ENCODE data around the gene FYN.
A peak's percentile ranks its signal among the peaks of the same experiment; 100 is the strongest.

FYN gene

GRCh38 chr6:111723412-111723970 is 149.8 kb downstream of the FYN start:
- no peaks in the 10 kb centered on the region for H3F3A ChIP-seq (ENCODE audit: insufficient read depth)
- no peaks in the 10 kb centered on the region for H4K20me1 ChIP-seq (ENCODE audit: low read depth, low read length)
- no peaks in the 10 kb centered on the region for H3K9me3 ChIP-seq (ENCODE audit: insufficient read depth, low read length)
- no peak overlapping the region for H2AFZ ChIP-seq (ENCODE audit: low read depth, low read length, severe bottlenecking)
- no peak overlapping the region for H3K4me2 ChIP-seq (ENCODE audit: low read depth, low read length, poor library complexity, severe bottlenecking)
- no peaks in the 10 kb centered on the region for H3K27me3 ChIP-seq (ENCODE audit: low read length)
- no peak overlapping the region for H3K9ac ChIP-seq (ENCODE audit: low read length)
- no peaks in the 10 kb centered on the region for H3K9me2 ChIP-seq (replicated peaks; ENCODE audit: insufficient read depth, low read length)
- H3K36me3 ChIP-seq (ENCODE audit: low read length): no peaks in the 10 kb centered on the region
- H3K27ac ChIP-seq (ENCODE audit: low read depth, low read length): no peak overlapping the region
- no peaks in the 10 kb centered on the region for H3K79me2 ChIP-seq (ENCODE audit: insufficient read depth, low read length)
- H3K4me3 ChIP-seq (ENCODE audit: insufficient read depth, low read length, poor library complexity, severe bottlenecking): no peak overlapping the region
- no peak for TF ChIP-seq CTCF (IDR thresholded peaks at IDR 0.05; ENCODE audit: insufficient read depth, low read length, poor library complexity, severe bottlenecking)

GRCh38 chr6:111722179-111722731 is 151.0 kb downstream of the FYN start:
- no peak overlapping the region for H3K27ac ChIP-seq (ENCODE audit: low read depth, low read length)
- TF ChIP-seq CTCF (IDR thresholded peaks at IDR 0.05; ENCODE audit: insufficient read depth, low read length, poor library complexity, severe bottlenecking) (no peak), EZH2phosphoT487 (conservative IDR thresholded peaks at IDR 0.05; ENCODE audit: low read length) (no peak)
- H3K9me3 ChIP-seq (ENCODE audit: insufficient read depth, low read length): no peaks in the 10 kb centered on the region
- H4K20me1 ChIP-seq (ENCODE audit: low read depth, low read length): no peaks in the 10 kb centered on the region
- no peak overlapping the region for H3K4me2 ChIP-seq (ENCODE audit: low read depth, low read length, poor library complexity, severe bottlenecking)
- no peaks in the 10 kb centered on the region for H3K79me2 ChIP-seq (ENCODE audit: insufficient read depth, low read length)
- no peaks in the 10 kb centered on the region for H3F3A ChIP-seq (ENCODE audit: insufficient read depth)
- no peak overlapping the region for H3K4me3 ChIP-seq (ENCODE audit: insufficient read depth, low read length, poor library complexity, severe bottlenecking)
- no peaks in the 10 kb centered on the region for H3K9me2 ChIP-seq (replicated peaks; ENCODE audit: insufficient read depth, low read length)
- H3K36me3 ChIP-seq (ENCODE audit: low read length): no peaks in the 10 kb centered on the region
- H3K27me3 ChIP-seq (ENCODE audit: low read length): no peaks in the 10 kb centered on the region
- H2AFZ ChIP-seq (ENCODE audit: low read depth, low read length, severe bottlenecking): no peak overlapping the region
- H3K9ac ChIP-seq (ENCODE audit: low read length): no peak overlapping the region

GRCh38 chr6:111721753-111722154 is 151.5 kb downstream of the FYN start:
- Histone ChIP-seq H3K4me2 (ENCODE audit: low read depth, low read length, poor library complexity, severe bottlenecking) (no peak overlapping the region), H3K9ac (ENCODE audit: low read length) (no peak overlapping the region), H3K9me2 (replicated peaks; ENCODE audit: insufficient read depth, low read length) (no peaks in the 10 kb centered on the region), H2AFZ (ENCODE audit: low read depth, low read length, severe bottlenecking) (no peak overlapping the region), H3K79me2 (ENCODE audit: insufficient read depth, low read length) (no peaks in the 10 kb centered on the region), H3K27ac (ENCODE audit: low read depth, low read length) (no peak overlapping the region), H4K20me1 (ENCODE audit: low read depth, low read length) (no peaks in the 10 kb centered on the region), H3K9me3 (ENCODE audit: insufficient read depth, low read length) (no peaks in the 10 kb centered on the region), H3K27me3 (ENCODE audit: low read length) (no peaks in the 10 kb centered on the region), H3K4me3 (ENCODE audit: insufficient read depth, low read length, poor library complexity, severe bottlenecking) (no peak overlapping the region), H3K36me3 (ENCODE audit: low read length) (no peaks in the 10 kb centered on the region), H3F3A (ENCODE audit: insufficient read depth) (no peaks in the 10 kb centered on the region)
- TF ChIP-seq CTCF (IDR thresholded peaks at IDR 0.05; ENCODE audit: insufficient read depth, low read length, poor library complexity, severe bottlenecking) (peak; percentile 69), EZH2phosphoT487 (conservative IDR thresholded peaks at IDR 0.05; ENCODE audit: low read length) (no peak)

Measured in SU-DHL-6 (cell line).